ENCODE measurements around the gene TEPSIN. TPM values are rescaled to one million over a fixed set of nuclear protein-coding genes. Genes with fewer than 3 reads are reported as not detected.

The TEPSIN gene
- total RNA-seq, 4 donors from 2014 or later: 16.7 to 42.9 (median 23.3) TPM

- peaks cover 8 to 49% (median 14%) of the 10 kb centered on the region in 3 donors for H3K36me3 ChIP-seq
- no peaks in the 10 kb centered on the region for H3K27me3 ChIP-seq
- peaks cover 12 to 29% (median 18%) of the 10 kb centered on the region in 3 donors for H3K4me1 ChIP-seq
- 70 to 84% methylated on average over 11 to 17 of the region's 25 CpGs for WGBS, 2 donors
- no peak for TF ChIP-seq CTCF (IDR thresholded peaks at IDR 0.05)
- TF ChIP-seq POLR2A (IDR thresholded peaks at IDR 0.05): no peak
- H3K27ac ChIP-seq: no peak overlapping the region
- H3K9me3 ChIP-seq: no peaks in the 10 kb centered on the region
- no peak for DNase-seq
- H3K4me3 ChIP-seq: no peak overlapping the region
- intact Hi-C loops (cut with DNase I): loop anchor here (5.0 kb wide), 1 partner anchor 231 kb away; no protein-coding TSS in a partner anchor
Observed at GRCh38 chr17:81251094-81251708, 12.3 kb upstream of the TEPSIN start.

GRCh38 chr17:81250286-81251093, 11.6 kb upstream of the TEPSIN start:
- 80 to 93% methylated on average over 9 to 16 of the region's 31 CpGs for WGBS, 2 donors
- no peaks in the 10 kb centered on the region for H3K27me3 ChIP-seq
- no peak overlapping the region for H3K27ac ChIP-seq
- DNase-seq: no peak
- peaks cover 8 to 56% (median 14%) of the 10 kb centered on the region in 3 donors for H3K36me3 ChIP-seq
- intact Hi-C loops (cut with DNase I): loop anchor here (5.0 kb wide), 1 partner anchor 232 kb away; no protein-coding TSS in a partner anchor
- TF ChIP-seq POLR2A (IDR thresholded peaks at IDR 0.05) (no peak), CTCF (IDR thresholded peaks at IDR 0.05) (no peak)
- peaks cover 5 to 21% (median 11%) of the 10 kb centered on the region in 3 donors for H3K4me1 ChIP-seq
- no peak overlapping the region for H3K4me3 ChIP-seq
- H3K9me3 ChIP-seq: no peaks in the 10 kb centered on the region

GRCh38 chr17:81249223-81250040, 10.6 kb upstream of the TEPSIN start:
- Histone ChIP-seq H3K36me3 (peaks cover 8 to 65% (median 14%) of the 10 kb centered on the region in 3 donors), H3K4me3 (no peak overlapping the region), H3K4me1 (peaks cover 0 to 11% (median under 1%) of the 10 kb centered on the region in 3 donors), H3K9me3 (no peaks in the 10 kb centered on the region), H3K27ac (no peak overlapping the region), H3K27me3 (no peaks in the 10 kb centered on the region)
- no peak for DNase-seq
- intact Hi-C loops (cut with DNase I): loop anchor here (5.0 kb wide), 1 partner anchor 233 kb away; no protein-coding TSS in a partner anchor
- TF ChIP-seq CTCF (IDR thresholded peaks at IDR 0.05): no peak
- TF ChIP-seq POLR2A (IDR thresholded peaks at IDR 0.05): no peak
- WGBS, 2 donors: 92% methylated on average over 5 to 13 of the region's 15 CpGs

GRCh38 chr17:81248649-81249048, 9.8 kb upstream of the TEPSIN start:
- no peaks in the 10 kb centered on the region for H3K9me3 ChIP-seq
- peaks cover 8 to 65% (median 14%) of the 10 kb centered on the region in 3 donors for H3K36me3 ChIP-seq
- H3K4me3 ChIP-seq: no peak overlapping the region
- DNase-seq: no peak
- intact Hi-C loops (cut with DNase I): no loop called here
- TF ChIP-seq POLR2A (IDR thresholded peaks at IDR 0.05) (no peak), CTCF (IDR thresholded peaks at IDR 0.05) (no peak)
- H3K27ac ChIP-seq: no peak overlapping the region
- 60 to 100% methylated on average over 1 to 2 of the region's 16 CpGs for WGBS, 2 donors
- H3K27me3 ChIP-seq: no peaks in the 10 kb centered on the region
- H3K4me1 ChIP-seq: peaks cover 0 to 7% (median 0%) of the 10 kb centered on the region in 3 donors

All from esophagus squamous epithelium (tissue), 5 donors.